ENCODE measurements around the gene CDYL.

CDYL gene

DNA sequence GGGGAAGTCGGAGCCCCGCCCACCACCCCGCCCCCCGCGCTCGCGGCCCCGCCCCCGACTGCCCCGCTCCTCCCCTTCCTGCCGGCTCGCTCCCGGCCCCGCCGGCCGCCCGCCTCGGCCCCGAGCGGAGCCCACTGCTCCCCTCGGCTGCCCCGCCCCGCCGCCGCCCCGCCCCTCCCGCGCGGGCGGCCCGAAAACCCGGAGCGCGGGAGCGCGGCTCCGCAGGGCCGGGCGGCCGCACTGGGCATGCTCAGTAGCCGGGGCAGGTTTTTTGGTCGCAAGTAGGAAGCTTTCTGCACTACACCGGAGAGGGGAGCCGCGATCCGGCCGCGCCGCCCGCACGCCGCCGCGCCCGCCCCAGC lies at the start of gene CDYL:
CDYL (plus strand) TSS at position 274 of the 362 bp plus-strand sequence. CDS start 380 bp downstream, outside the sequence.
- Mint-ChIP-seq H3K27ac (peak within 1 kb of the TSS; percentile 68), H3K9me3 (peaks cover 11% of the 10 kb centered on the region), H3K4me1 (peaks cover 63% of the 10 kb centered on the region), H3K36me3 (peaks cover 4% of the 10 kb centered on the region), H3K4me3 (peak within 1 kb of the TSS; percentile 93), H3K27me3 (peaks cover 4% of the 10 kb centered on the region)

- Mint-ChIP-seq H3K27ac (no peak overlapping the region), H3K36me3 (no peaks in the 10 kb centered on the region), H3K9me3 (no peaks in the 10 kb centered on the region), H3K27me3 (peaks cover 2% of the 10 kb centered on the region), H3K4me3 (no peak overlapping the region), H3K4me1 (peaks cover 5% of the 10 kb centered on the region)
These were observed 49.6 kb upstream of the CDYL start for GRCh38 chr6:4726645-4727044.

DNA sequence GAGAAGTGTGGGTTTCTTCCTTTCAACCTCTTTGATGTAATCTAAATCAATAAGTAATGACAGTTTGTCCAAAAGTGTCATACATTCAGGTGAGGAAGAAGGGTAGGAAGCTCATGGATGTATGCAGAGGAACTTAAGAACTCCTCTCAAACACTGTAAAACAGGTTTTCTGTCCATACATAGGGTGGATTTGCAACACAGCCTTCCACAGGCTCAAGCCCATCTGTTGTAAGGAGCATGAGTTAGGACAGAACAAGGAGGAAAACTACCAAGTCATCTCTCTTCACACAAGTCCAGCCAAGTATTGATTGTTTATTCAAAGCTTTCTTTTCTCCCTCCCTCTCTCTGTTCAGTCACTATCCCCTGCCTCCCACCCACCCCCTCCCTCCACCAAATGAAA lies 49.0 kb upstream of the CDYL start:
- H3K9me3 Mint-ChIP-seq: no peaks in the 10 kb centered on the region
- H3K4me1 Mint-ChIP-seq: peaks cover 5% of the 10 kb centered on the region
- no peak overlapping the region for H3K27ac Mint-ChIP-seq
- H3K27me3 Mint-ChIP-seq: peaks cover 2% of the 10 kb centered on the region
- no peak overlapping the region for H3K4me3 Mint-ChIP-seq
- H3K36me3 Mint-ChIP-seq: no peaks in the 10 kb centered on the region

GRCh38 chr6:4727671-4728435 lies 48.4 kb upstream of the CDYL start:
- no peak overlapping the region for H3K27ac Mint-ChIP-seq
- no peaks in the 10 kb centered on the region for H3K9me3 Mint-ChIP-seq
- peaks cover 2% of the 10 kb centered on the region for H3K27me3 Mint-ChIP-seq

DNA sequence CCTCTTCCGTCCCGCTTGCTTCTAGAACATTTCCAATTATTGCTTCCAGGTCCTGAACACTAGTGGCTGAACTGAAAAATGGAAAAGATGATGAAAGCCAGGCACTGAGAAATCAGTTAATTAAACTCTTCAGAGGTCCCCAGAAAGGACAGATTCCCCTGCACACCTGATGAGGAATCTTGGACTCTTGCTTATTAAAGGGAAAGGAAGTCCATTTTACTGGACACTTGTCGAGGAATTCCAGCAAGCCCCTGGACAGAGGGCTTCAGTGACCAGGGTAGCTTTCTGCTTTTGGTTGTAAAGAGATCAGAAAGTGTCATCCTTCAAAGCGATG lies 47.8 kb upstream of the CDYL start:
- Mint-ChIP-seq H3K9me3 (no peaks in the 10 kb centered on the region), H3K36me3 (no peaks in the 10 kb centered on the region), H3K27ac (no peak overlapping the region), H3K27me3 (peaks cover 2% of the 10 kb centered on the region), H3K4me1 (peaks cover 5% of the 10 kb centered on the region), H3K4me3 (no peak overlapping the region)

More at GRCh38 chr6:4727671-4728435, 48.4 kb upstream of the CDYL start:
- Mint-ChIP-seq H3K4me1 (peaks cover 5% of the 10 kb centered on the region), H3K36me3 (no peaks in the 10 kb centered on the region), H3K4me3 (no peak overlapping the region)

- H3K4me1 Mint-ChIP-seq: peaks cover 5% of the 10 kb centered on the region
- no peaks in the 10 kb centered on the region for H3K9me3 Mint-ChIP-seq
- H3K27me3 Mint-ChIP-seq: peaks cover 3% of the 10 kb centered on the region
- H3K4me3 Mint-ChIP-seq: no peak overlapping the region
- no peak overlapping the region for H3K27ac Mint-ChIP-seq
- no peaks in the 10 kb centered on the region for H3K36me3 Mint-ChIP-seq
These were observed 47.3 kb upstream of the CDYL start for GRCh38 chr6:4728926-4729325.

DNA sequence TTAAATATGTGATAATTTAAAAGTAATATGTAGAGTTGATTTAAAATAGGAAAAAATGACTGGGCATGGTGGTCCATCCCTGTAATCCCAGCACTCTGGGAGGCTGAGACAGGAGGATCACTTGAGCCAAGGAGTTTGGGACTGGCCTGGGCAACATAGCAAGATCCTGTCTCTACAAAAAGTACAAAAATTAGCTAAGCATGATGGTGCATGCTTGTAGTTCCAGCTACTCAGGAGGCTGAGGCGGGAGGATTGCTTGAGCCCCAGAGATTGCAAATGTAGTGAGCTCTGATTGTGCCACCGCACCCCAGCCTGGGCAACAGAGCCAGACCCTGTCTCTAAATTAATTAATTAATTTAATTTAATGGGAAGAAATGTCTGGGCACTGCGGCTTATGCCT lies 44.2 kb upstream of the CDYL start:
- H3K4me3 Mint-ChIP-seq: no peak overlapping the region
- peaks cover 5% of the 10 kb centered on the region for H3K4me1 Mint-ChIP-seq
- H3K9me3 Mint-ChIP-seq: no peaks in the 10 kb centered on the region
- no peaks in the 10 kb centered on the region for H3K36me3 Mint-ChIP-seq
- H3K27ac Mint-ChIP-seq: no peak overlapping the region
- H3K27me3 Mint-ChIP-seq: peaks cover 1% of the 10 kb centered on the region

DNA sequence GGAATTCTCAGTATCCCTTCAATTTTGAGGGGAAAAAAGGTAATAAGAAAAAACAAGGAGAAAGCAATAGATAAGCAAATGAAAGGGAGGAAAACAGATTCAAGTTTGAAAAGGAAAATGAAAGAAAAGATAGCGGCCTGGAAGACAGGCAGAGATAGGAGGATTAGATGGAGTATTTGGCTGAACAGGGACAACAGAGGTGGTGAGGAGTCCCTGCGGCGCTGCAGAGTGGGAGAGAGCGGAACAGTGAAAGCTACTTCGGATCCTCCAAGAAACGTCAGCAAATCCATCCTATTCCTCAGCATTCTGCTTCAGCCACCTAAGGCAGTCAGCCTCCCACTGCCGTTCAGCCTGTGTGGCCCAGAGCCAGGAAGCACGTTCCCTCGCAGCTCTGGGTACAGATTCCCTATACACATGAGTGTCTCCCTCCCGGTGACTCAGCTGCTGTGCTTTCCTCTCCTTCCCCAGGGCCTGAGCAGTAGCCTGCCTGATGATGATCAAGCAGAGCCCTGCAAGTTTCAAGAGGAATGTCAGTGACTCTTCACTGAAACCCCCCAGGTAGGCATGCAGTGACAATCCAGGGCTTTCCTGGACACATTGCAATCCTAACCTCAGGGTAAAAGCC lies 43.4 kb upstream of the CDYL start:
- Mint-ChIP-seq H3K9me3 (no peaks in the 10 kb centered on the region), H3K4me1 (peaks cover 4% of the 10 kb centered on the region), H3K4me3 (no peak overlapping the region), H3K36me3 (no peaks in the 10 kb centered on the region), H3K27ac (no peak overlapping the region), H3K27me3 (peaks cover 1% of the 10 kb centered on the region)

GRCh38 chr6:4736371-4736873 lies 39.8 kb upstream of the CDYL start:
- Mint-ChIP-seq H3K27ac (no peak overlapping the region), H3K4me1 (no peaks in the 10 kb centered on the region)

GRCh38 chr6:4740032-4740431 lies 36.2 kb upstream of the CDYL start:
- Mint-ChIP-seq H3K4me3 (no peak overlapping the region), H3K4me1 (no peaks in the 10 kb centered on the region), H3K27me3 (peaks cover 2% of the 10 kb centered on the region), H3K9me3 (no peaks in the 10 kb centered on the region), H3K36me3 (no peaks in the 10 kb centered on the region), H3K27ac (no peak overlapping the region)

More at GRCh38 chr6:4736371-4736873, 39.8 kb upstream of the CDYL start:
- Mint-ChIP-seq H3K9me3 (no peaks in the 10 kb centered on the region), H3K4me3 (no peak overlapping the region), H3K36me3 (no peaks in the 10 kb centered on the region), H3K27me3 (peaks cover 3% of the 10 kb centered on the region)

GRCh38 chr6:4743062-4743461 lies 33.1 kb upstream of the CDYL start:
- peaks cover 2% of the 10 kb centered on the region for H3K27me3 Mint-ChIP-seq
- H3K4me1 Mint-ChIP-seq: no peaks in the 10 kb centered on the region
- H3K27ac Mint-ChIP-seq: no peak overlapping the region
- H3K36me3 Mint-ChIP-seq: no peaks in the 10 kb centered on the region
- H3K4me3 Mint-ChIP-seq: no peak overlapping the region
- no peaks in the 10 kb centered on the region for H3K9me3 Mint-ChIP-seq

GRCh38 chr6:4743926-4744325 lies 32.3 kb upstream of the CDYL start:
- Mint-ChIP-seq H3K36me3 (no peaks in the 10 kb centered on the region), H3K27ac (no peak overlapping the region), H3K27me3 (no peaks in the 10 kb centered on the region), H3K4me3 (no peak overlapping the region), H3K9me3 (no peaks in the 10 kb centered on the region), H3K4me1 (no peaks in the 10 kb centered on the region)

DNA sequence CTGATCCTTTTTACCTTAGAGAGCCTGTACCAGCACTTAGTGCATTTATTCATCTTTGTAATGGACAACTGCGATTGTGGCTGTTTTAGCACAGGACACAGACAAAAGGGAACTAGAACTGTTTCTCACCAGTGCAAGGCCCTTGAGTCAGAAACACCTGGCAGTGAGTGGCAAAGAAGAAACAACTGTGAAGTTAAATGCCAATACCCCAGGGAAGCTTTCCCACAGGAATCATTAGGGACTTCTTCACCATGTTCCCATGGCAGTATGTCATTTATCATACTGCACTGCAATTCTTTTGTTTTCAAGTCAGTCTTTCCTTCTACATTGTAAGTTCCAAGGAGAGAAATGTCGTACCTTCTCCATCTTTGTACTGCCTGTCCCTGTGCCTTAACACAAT lies 28.6 kb upstream of the CDYL start:
- no peak overlapping the region for H3K27ac Mint-ChIP-seq
- no peaks in the 10 kb centered on the region for H3K4me1 Mint-ChIP-seq
- no peaks in the 10 kb centered on the region for H3K27me3 Mint-ChIP-seq
- no peaks in the 10 kb centered on the region for H3K9me3 Mint-ChIP-seq
- no peak overlapping the region for H3K4me3 Mint-ChIP-seq
- H3K36me3 Mint-ChIP-seq: no peaks in the 10 kb centered on the region

DNA sequence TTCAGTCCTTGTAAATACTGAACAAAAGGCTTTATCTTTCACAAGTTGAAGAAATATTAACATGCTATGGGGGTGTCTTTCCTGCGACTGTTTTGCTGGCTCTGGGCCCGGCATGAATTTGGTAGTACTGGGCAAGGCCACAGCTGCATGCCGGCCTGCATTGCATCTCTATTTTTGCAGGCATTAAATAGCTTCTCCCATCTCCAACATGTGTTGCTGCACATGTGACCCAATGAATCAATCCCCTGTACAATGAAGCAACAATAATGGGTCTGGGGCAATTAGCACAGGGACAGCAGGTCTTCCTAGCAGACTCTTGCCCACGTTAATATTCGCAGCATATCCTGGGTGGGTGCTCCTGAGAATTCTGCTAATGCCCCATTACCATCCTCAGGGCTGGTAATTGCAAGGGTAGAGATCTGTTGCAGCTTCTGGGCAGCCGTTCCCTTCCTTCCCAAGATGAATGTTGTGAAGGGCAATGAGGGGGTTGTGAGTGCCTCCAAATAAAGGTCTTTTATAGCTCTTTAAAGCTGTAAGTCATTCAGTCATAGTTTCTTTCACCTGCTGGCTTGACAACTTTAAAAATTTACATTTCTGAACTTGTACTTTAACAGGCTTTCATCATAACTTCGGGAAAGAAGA lies 24.3 kb upstream of the CDYL start:
- Mint-ChIP-seq H3K36me3 (peaks cover 2% of the 10 kb centered on the region), H3K27me3 (peaks cover 4% of the 10 kb centered on the region), H3K9me3 (no peaks in the 10 kb centered on the region), H3K4me1 (no peaks in the 10 kb centered on the region), H3K27ac (no peak overlapping the region), H3K4me3 (no peak overlapping the region)

GRCh38 chr6:4756247-4756646 lies 20.0 kb upstream of the CDYL start:
- H3K27me3 Mint-ChIP-seq: peaks cover 16% of the 10 kb centered on the region
- H3K36me3 Mint-ChIP-seq: peaks cover 2% of the 10 kb centered on the region
- H3K9me3 Mint-ChIP-seq: no peaks in the 10 kb centered on the region
- no peak overlapping the region for H3K27ac Mint-ChIP-seq
- H3K4me1 Mint-ChIP-seq: no peaks in the 10 kb centered on the region
- no peak overlapping the region for H3K4me3 Mint-ChIP-seq

DNA sequence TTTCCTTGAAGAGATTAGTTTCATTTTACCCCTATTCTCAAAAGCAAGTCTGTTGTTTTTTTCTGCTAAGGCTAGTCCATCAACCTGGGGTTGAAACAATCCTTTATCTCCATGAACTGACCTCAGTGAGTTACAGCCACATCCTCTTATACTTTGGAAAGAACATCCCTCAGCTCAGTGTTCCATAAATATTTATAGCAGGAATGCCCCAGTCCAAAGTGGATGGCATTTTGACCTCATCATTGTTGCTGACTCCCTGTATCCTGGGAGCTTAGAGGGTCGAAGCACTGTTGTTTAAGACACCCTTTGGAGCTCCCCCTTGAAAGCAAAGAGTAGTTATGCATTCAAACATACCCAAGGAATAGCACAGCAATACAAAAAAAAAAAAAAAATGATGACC lies 16.2 kb upstream of the CDYL start:
- Mint-ChIP-seq H3K27me3 (peaks cover 28% of the 10 kb centered on the region), H3K36me3 (peaks cover 9% of the 10 kb centered on the region)

More for the DNA sequence above, 16.2 kb upstream of the CDYL start:
- Mint-ChIP-seq H3K9me3 (peaks cover 15% of the 10 kb centered on the region), H3K4me1 (no peaks in the 10 kb centered on the region), H3K4me3 (no peak overlapping the region), H3K27ac (no peak overlapping the region)

Measured in activated naive CD4-positive, alpha-beta T cell treated with anti-CD3 and anti-CD28 coated beads, Interleukin-2, amount 50 U/mL, for 24 hours (primary cell).